MM.1S (cell line): Measurements from ENCODE around the gene AGER.

ENCODE experiments used
- DNase-seq: peaks from one replicate; pipeline ENCODE4 v3.0.0-alpha.2; 2015
- H2AFZ ChIP-seq: fragments of 300-600 bp; sonication (generic); 2 replicates; pipeline ENCODE4 v1.6.0; 2016; ENCODE audit warnings: antibody characterized with exemption, low read length
- H3F3A ChIP-seq: fragments of 300-600 bp; sonication (generic); 2 replicates; pipeline ENCODE4 v1.6.1; 2016; ENCODE audit warnings: mild to moderate bottlenecking, antibody characterized with exemption, low read length, moderate library complexity, mixed read lengths; ENCODE audit not compliant: insufficient read depth
- H3K27ac ChIP-seq: fragments of 300-600 bp; sonication (generic); 2 replicates; pipeline ENCODE4 v1.5.1; 2016; ENCODE audit warnings: mild to moderate bottlenecking, low read length
- H3K27me3 ChIP-seq: fragments of 300-600 bp; sonication (generic); replicated peaks from 2 replicates; pipeline ENCODE4 v1.6.0; 2016; ENCODE audit warnings: low read length; ENCODE audit not compliant: insufficient read depth
- H3K36me3 ChIP-seq: fragments of 300-600 bp; sonication (generic); replicated peaks from 2 replicates; pipeline ENCODE4 v1.6.1; 2016; ENCODE audit warnings: mild to moderate bottlenecking, low read length, mixed read lengths; ENCODE audit not compliant: insufficient read depth
- H3K4me1 ChIP-seq: fragments of 300-600 bp; sonication (generic); 2 replicates; pipeline ENCODE4 v1.6.1; 2016; ENCODE audit warnings: low read length, mixed read lengths
- H3K4me2 ChIP-seq: fragments of 300-600 bp; sonication (generic); 2 replicates; pipeline ENCODE4 v1.6.0; 2016; ENCODE audit warnings: low read depth, low read length
- H3K4me3 ChIP-seq: fragments of 300-600 bp; sonication (generic); 2 replicates; pipeline ENCODE4 v1.5.1; 2016; ENCODE audit warnings: low read length, mixed read lengths
- H3K79me2 ChIP-seq: fragments of 300-600 bp; sonication (generic); 2 replicates; pipeline ENCODE4 v1.6.1; 2016; ENCODE audit warnings: mixed run types, low read length, mixed read lengths
- H3K9ac ChIP-seq: fragments of 300-600 bp; sonication (generic); 2 replicates; pipeline ENCODE4 v1.6.1; 2016; ENCODE audit warnings: low read length, mixed read lengths
- H3K9me2 ChIP-seq: fragments of 300-600 bp; sonication (generic); replicated peaks from 2 replicates; pipeline ENCODE4 v1.6.1; 2016; ENCODE audit warnings: mild to moderate bottlenecking, low read length, mixed read lengths; ENCODE audit not compliant: insufficient read depth
- H3K9me3 ChIP-seq: fragments of 300-600 bp; sonication (generic); replicated peaks from 2 replicates; pipeline ENCODE4 v1.6.1; 2016; ENCODE audit warnings: mild to moderate bottlenecking, low read length, mixed read lengths; ENCODE audit not compliant: insufficient read depth
- H4K20me1 ChIP-seq: fragments of 300-600 bp; sonication (generic); 2 replicates; pipeline ENCODE4 v1.6.1; 2016; ENCODE audit warnings: mild to moderate bottlenecking, low read length, moderate library complexity, mixed read lengths; ENCODE audit not compliant: insufficient read depth
- CTCF ChIP-seq: fragments of 300-600 bp; sonication (generic); IDR thresholded peaks from 2 replicates; pipeline ENCODE4 v1.5.1; 2016; ENCODE audit warnings: antibody characterized with exemption, low read length, mixed read lengths
- EZH2 ChIP-seq: fragments of 300-600 bp; sonication (generic); optimal IDR thresholded peaks from 2 replicates; pipeline ENCODE3; 2017; ENCODE audit warnings: low read depth, mild to moderate bottlenecking, antibody characterized with exemption, low read length, mixed read lengths
- EZH2phosphoT487 ChIP-seq: fragments of 300-600 bp; sonication (generic); IDR thresholded peaks from 2 replicates; pipeline ENCODE4 v1.6.1; 2018; ENCODE audit warnings: antibody characterized with exemption, low read length

The AGER gene

DNA sequence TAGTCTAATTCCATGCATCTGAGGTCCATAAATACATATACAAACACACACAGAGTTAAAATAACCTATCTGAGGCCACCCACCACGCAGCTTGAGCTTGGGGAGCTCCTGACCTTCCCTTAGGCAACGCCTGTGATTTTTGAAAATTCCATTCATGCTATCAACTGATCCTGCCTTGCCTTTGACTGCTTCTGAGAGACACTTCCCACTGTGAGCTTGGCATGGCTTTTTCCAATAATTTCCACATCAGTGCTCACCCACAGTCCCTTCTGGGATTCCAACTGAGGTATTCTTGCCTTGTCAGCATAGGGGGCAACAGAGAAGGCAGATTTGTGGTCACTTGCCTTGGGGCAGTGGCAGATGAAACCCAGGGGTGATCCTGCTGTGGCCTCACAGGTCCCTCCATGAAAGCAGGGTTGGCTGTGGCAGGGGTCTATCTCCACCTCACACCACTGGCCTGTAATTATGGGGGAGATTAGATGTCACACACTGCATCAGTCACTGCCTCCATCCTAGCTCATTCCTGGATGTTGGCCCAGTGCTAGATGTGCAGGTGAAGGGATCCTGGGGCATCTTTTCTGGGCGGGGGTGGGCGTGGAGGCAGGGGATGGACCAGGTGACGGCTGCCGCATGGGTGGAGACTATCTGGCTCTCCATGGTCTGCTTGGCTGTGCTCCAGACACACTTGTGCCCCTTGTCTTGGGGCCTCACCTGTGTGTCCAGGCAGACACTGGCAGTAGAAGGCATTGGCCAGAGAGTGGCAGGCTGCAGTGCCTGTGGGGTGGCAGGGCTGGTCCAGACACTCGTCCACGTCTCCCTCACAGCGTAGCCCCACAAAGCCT, 19.6 kb upstream of the AGER start:
- Histone ChIP-seq H3K9ac (no peak overlapping the region), H3K79me2 (no peaks in the 10 kb centered on the region), H2AFZ (no peak overlapping the region), H3K27me3 (peaks cover 31% of the 10 kb centered on the region), H3F3A (no peaks in the 10 kb centered on the region), H3K4me3 (no peak overlapping the region), H3K36me3 (no peaks in the 10 kb centered on the region), H4K20me1 (no peaks in the 10 kb centered on the region), H3K9me3 (no peaks in the 10 kb centered on the region), H3K4me1 (no peaks in the 10 kb centered on the region), H3K9me2 (no peaks in the 10 kb centered on the region), H3K4me2 (no peak overlapping the region), H3K27ac (no peak overlapping the region)
- TF ChIP-seq EZH2phosphoT487 = no peak
- no peak for TF ChIP-seq EZH2
- no peak for TF ChIP-seq CTCF
- no peak for DNase-seq

GRCh38 chr6:32202186-32202585, 18.1 kb upstream of the AGER start:
- no peaks in the 10 kb centered on the region for H3K9me2 ChIP-seq
- no peaks in the 10 kb centered on the region for H4K20me1 ChIP-seq
- no peaks in the 10 kb centered on the region for H3K36me3 ChIP-seq
- no peaks in the 10 kb centered on the region for H3F3A ChIP-seq
- H3K27me3 ChIP-seq = peaks cover 31% of the 10 kb centered on the region
- no peak overlapping the region for H3K9ac ChIP-seq
- H3K79me2 ChIP-seq = no peaks in the 10 kb centered on the region
- no peaks in the 10 kb centered on the region for H3K4me1 ChIP-seq
- H3K9me3 ChIP-seq = no peaks in the 10 kb centered on the region
- no peak overlapping the region for H3K4me3 ChIP-seq
- H3K27ac ChIP-seq = no peak overlapping the region
- H2AFZ ChIP-seq = no peak overlapping the region
- no peak for DNase-seq
- no peak overlapping the region for H3K4me2 ChIP-seq
- no peak for TF ChIP-seq CTCF
- TF ChIP-seq EZH2phosphoT487 = no peak
- TF ChIP-seq EZH2 = no peak

GRCh38 chr6:32200711-32201475, 16.8 kb upstream of the AGER start:
- peaks cover 28% of the 10 kb centered on the region for H3K27me3 ChIP-seq
- H3K79me2 ChIP-seq = no peaks in the 10 kb centered on the region
- no peak overlapping the region for H2AFZ ChIP-seq
- H3K9ac ChIP-seq = no peak overlapping the region
- no peak overlapping the region for H3K4me2 ChIP-seq
- H3K36me3 ChIP-seq = no peaks in the 10 kb centered on the region
- no peaks in the 10 kb centered on the region for H3K4me1 ChIP-seq
- H3K27ac ChIP-seq = no peak overlapping the region
- no peaks in the 10 kb centered on the region for H3K9me3 ChIP-seq
- no peak for DNase-seq
- no peak overlapping the region for H3K4me3 ChIP-seq
- no peaks in the 10 kb centered on the region for H4K20me1 ChIP-seq
- H3K9me2 ChIP-seq = no peaks in the 10 kb centered on the region
- H3F3A ChIP-seq = no peaks in the 10 kb centered on the region
- no peak for TF ChIP-seq EZH2
- no peak for TF ChIP-seq EZH2phosphoT487
- no peak for TF ChIP-seq CTCF
